ENCODE results near the gene EPHX1.

The EPHX1 gene

DNA sequence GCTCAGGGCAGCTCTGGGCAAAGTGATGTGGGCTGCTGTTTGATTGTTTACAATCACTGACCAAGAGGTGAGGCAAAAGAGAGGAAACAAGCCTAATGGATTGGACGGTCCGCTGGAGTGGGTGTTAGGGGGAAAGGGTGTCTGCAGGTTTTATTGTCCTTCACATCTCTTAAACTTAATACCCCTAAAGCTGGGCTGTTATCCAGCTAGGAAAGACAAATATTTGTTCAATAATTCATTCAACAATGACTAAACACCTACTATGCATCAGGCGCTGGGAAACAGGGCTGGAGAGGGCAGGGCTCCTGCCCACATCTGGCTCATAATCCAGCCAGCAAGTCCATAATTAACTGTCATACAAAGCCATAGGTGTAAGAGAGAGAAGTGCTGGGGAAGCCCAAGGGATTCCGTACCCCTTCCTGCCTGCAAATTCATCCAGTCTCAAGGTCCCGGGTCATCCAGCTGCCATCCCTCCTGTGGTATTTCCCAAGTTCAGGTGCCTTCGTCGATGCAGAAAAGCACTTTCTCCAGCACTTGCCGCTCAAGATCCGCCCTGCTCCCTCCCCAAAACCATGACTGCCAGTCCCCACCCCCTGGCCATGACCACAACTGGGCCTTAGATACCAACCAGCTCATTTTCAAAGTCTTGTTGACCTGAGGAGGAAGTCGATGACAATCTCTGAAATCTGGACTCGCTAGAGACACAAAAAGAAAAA lies 61.6 kb downstream of the EPHX1 start:
- Mint-ChIP-seq H3K36me3 (peaks cover 89% of the 10 kb centered on the region), H3K4me3 (peak overlapping the region; percentile 17), H3K4me1 (peaks cover 44% of the 10 kb centered on the region), H3K27ac (peak overlapping the region; percentile 70), H3K9me3 (no peaks in the 10 kb centered on the region)
- DNase-seq (ENCODE audit: low spot score in 2 of 2) (no peak), ATAC-seq (peak; percentile 85)

- no peak for DNase-seq (ENCODE audit: low spot score in 2 of 2)
- peak overlapping the region; percentile 17 for H3K4me3 Mint-ChIP-seq
- peaks cover 89% of the 10 kb centered on the region for H3K36me3 Mint-ChIP-seq
- ATAC-seq: peak; percentile 4
- H3K9me3 Mint-ChIP-seq: no peaks in the 10 kb centered on the region
- peaks cover 41% of the 10 kb centered on the region for H3K4me1 Mint-ChIP-seq
- no peak overlapping the region for H3K27ac Mint-ChIP-seq
Measured at GRCh38 chr1:225872075-225872430, 62.1 kb downstream of the EPHX1 start.

DNA sequence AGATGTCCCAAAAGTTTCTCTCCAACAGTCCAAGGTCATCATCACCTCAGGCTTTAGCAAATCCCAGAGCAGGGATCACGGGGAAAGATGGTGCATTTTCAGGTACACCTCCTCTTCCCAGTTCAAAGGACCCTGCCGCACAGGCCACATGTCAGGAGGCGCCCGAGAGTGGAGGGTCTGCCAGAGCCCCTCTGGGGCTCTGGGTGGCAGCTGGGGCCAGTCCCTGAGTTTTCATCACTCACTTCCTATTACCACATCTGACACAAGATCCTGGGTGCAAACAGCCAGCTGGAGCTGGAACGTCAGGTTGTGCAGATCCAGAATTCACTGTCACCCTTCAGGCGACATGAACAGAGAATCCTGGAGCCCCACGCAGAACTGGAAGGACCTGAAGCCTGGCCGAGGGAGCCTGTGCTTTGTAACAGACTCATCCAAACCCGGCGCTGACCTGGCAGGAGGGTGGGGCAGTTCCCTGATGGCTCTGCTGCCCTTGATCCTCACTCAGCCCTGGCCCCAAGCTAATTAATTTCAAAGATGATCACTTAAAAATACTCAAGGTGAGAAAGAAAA lies 63.4 kb downstream of the EPHX1 start:
- H3K36me3 Mint-ChIP-seq: peaks cover 88% of the 10 kb centered on the region
- DNase-seq (ENCODE audit: low spot score in 2 of 2) (no peak), ATAC-seq (no peak)
- H3K27ac Mint-ChIP-seq: no peak overlapping the region
- H3K4me3 Mint-ChIP-seq: no peak overlapping the region
- peaks cover 47% of the 10 kb centered on the region for H3K4me1 Mint-ChIP-seq
- no peaks in the 10 kb centered on the region for H3K9me3 Mint-ChIP-seq

DNA sequence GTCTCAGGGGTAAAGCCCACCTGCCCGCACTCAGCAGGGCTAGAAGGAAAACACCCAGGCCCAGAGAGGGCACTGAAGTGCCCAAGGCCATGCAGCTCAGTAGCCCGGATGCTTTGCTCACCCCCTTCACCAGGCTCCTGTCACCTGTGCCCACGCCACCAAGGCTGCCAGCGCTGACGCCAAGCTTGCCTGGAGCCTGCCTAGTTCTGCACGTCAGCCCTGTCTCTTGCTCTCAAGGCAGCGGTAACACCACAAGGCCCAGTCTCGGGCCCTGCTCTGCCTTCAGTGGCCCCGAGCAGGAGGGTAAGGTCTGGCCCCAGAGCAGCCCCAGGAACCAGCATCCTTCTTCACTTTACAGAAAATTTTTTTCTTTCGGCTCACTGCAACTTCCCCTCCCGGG lies 64.5 kb downstream of the EPHX1 start:
- peak overlapping the region; percentile 3 for H3K27ac Mint-ChIP-seq
- peaks cover 57% of the 10 kb centered on the region for H3K4me1 Mint-ChIP-seq
- ATAC-seq (no peak), DNase-seq (ENCODE audit: low spot score in 2 of 2) (no peak)
- H3K36me3 Mint-ChIP-seq: peaks cover 77% of the 10 kb centered on the region
- no peaks in the 10 kb centered on the region for H3K9me3 Mint-ChIP-seq
- H3K4me3 Mint-ChIP-seq: no peak overlapping the region

DNA sequence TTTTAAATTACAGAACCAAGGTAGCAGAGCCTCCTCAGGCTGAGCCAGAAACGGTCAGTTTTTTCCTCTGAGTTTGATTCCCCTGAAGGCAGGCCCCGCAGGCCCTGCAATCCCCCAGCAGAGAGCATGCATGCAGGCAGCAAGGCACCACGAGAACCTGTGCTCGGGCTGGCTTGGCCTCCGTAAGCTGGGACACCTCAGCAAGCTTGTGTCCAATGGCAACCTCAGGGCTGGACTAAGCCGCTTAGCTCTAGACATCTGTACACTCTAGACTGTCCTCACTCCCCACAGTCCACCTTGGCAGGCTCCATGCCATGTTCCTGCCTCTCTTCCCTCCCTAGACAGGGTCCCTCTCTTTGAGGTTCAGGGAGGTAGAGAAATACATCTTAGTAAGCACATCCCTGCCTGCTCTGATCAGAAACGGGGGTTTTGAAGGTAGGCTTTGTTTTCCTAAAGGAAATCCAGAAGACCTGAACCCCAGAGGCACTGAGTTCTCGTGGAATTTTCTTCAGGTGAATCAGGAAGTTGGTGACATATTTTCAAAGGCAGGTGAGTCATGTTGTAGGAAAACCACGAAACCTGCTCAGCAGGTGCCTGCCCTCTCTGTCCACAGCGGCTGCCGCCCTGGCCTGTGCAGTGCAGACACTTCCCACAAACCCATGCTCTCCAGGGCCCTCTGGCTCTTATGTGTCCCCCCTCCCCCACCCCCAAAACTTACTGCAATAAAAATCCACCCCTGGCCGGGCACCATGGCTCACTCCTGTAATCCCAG lies 65.3 kb downstream of the EPHX1 start:
- H3K36me3 Mint-ChIP-seq: peaks cover 69% of the 10 kb centered on the region
- H3K9me3 Mint-ChIP-seq: no peaks in the 10 kb centered on the region
- peak overlapping the region; percentile 65 for H3K27ac Mint-ChIP-seq
- DNase-seq (ENCODE audit: low spot score in 2 of 2): no peak
- H3K4me3 Mint-ChIP-seq: no peak overlapping the region
- H3K4me1 Mint-ChIP-seq: peaks cover 65% of the 10 kb centered on the region
- no peak for ATAC-seq

GRCh38 chr1:225876900-225877510 lies 67.1 kb downstream of the EPHX1 start:
- Mint-ChIP-seq H3K4me3 (no peak overlapping the region), H3K36me3 (peaks cover 57% of the 10 kb centered on the region), H3K27ac (peak overlapping the region; percentile 86), H3K4me1 (peaks cover 67% of the 10 kb centered on the region), H3K9me3 (no peaks in the 10 kb centered on the region)
- no peak for ATAC-seq
- no peak for DNase-seq (ENCODE audit: low spot score in 2 of 2)

GRCh38 chr1:225877580-225877979 lies 67.7 kb downstream of the EPHX1 start:
- Mint-ChIP-seq H3K27ac (peak overlapping the region; percentile 86), H3K9me3 (no peaks in the 10 kb centered on the region), H3K36me3 (peaks cover 54% of the 10 kb centered on the region), H3K4me1 (peaks cover 64% of the 10 kb centered on the region), H3K4me3 (no peak overlapping the region)
- ATAC-seq: no peak
- DNase-seq (ENCODE audit: low spot score in 2 of 2): no peak

DNA sequence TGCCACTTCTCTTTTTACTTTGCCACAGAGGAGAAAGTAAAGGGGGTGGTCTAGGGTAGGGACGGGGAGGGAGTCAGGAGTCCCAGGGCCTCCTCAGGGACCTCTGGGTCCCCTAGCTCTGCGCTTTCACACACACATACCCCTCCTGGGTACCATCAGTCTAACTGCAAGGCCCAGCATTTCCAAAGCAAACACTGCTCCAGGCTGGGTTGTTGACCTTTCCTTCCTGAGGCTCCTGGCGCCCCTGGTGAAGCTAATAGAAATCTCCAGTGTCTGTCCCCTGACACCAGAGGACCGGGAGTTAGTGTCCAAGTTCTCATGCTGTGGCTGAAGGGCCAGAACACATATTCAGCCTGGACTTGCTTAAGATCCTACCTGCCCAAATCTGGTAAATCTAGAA lies 68.4 kb downstream of the EPHX1 start:
- H3K27ac Mint-ChIP-seq: peak overlapping the region; percentile 86
- H3K36me3 Mint-ChIP-seq: peaks cover 49% of the 10 kb centered on the region
- peaks cover 67% of the 10 kb centered on the region for H3K4me1 Mint-ChIP-seq
- ATAC-seq (no peak), DNase-seq (ENCODE audit: low spot score in 2 of 2) (no peak)
- no peak overlapping the region for H3K4me3 Mint-ChIP-seq
- H3K9me3 Mint-ChIP-seq: no peaks in the 10 kb centered on the region

- Mint-ChIP-seq H3K9me3 (no peaks in the 10 kb centered on the region), H3K4me1 (peaks cover 75% of the 10 kb centered on the region), H3K4me3 (peak overlapping the region; percentile 85), H3K36me3 (peaks cover 38% of the 10 kb centered on the region), H3K27ac (peak overlapping the region; percentile 86)
- no peak for DNase-seq (ENCODE audit: low spot score in 2 of 2)
- ATAC-seq: no peak
Measured at GRCh38 chr1:225879521-225880221, 69.7 kb downstream of the EPHX1 start.

DNA sequence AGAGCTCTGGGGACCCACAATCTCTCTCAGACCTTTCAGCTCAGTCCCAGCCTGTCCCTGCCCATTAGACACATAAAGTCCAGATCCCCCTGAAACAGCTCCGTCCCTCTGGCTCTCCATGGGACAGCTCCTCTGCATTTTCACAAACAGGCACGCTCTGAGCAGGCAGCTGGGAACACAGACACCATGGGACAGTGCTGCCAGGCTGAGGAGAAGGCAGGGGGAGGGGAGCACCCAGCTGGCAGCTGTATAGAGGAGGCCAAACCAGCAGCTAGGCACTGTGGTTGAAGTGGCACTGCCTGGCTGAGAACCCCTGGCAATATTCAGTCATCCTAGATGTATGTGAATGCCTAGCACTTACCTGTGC lies 70.3 kb downstream of the EPHX1 start:
- Mint-ChIP-seq H3K27ac (peak overlapping the region; percentile 86), H3K4me1 (peaks cover 71% of the 10 kb centered on the region), H3K4me3 (peak overlapping the region; percentile 85), H3K36me3 (peaks cover 35% of the 10 kb centered on the region), H3K9me3 (no peaks in the 10 kb centered on the region)
- ATAC-seq (no peak), DNase-seq (ENCODE audit: low spot score in 2 of 2) (no peak)

GRCh38 chr1:225880636-225881035 lies 70.7 kb downstream of the EPHX1 start:
- Mint-ChIP-seq H3K4me1 (peaks cover 67% of the 10 kb centered on the region), H3K27ac (peak overlapping the region; percentile 86), H3K36me3 (peaks cover 30% of the 10 kb centered on the region), H3K9me3 (no peaks in the 10 kb centered on the region), H3K4me3 (peak overlapping the region; percentile 85)
- ATAC-seq: no peak
- no peak for DNase-seq (ENCODE audit: low spot score in 2 of 2)

DNA sequence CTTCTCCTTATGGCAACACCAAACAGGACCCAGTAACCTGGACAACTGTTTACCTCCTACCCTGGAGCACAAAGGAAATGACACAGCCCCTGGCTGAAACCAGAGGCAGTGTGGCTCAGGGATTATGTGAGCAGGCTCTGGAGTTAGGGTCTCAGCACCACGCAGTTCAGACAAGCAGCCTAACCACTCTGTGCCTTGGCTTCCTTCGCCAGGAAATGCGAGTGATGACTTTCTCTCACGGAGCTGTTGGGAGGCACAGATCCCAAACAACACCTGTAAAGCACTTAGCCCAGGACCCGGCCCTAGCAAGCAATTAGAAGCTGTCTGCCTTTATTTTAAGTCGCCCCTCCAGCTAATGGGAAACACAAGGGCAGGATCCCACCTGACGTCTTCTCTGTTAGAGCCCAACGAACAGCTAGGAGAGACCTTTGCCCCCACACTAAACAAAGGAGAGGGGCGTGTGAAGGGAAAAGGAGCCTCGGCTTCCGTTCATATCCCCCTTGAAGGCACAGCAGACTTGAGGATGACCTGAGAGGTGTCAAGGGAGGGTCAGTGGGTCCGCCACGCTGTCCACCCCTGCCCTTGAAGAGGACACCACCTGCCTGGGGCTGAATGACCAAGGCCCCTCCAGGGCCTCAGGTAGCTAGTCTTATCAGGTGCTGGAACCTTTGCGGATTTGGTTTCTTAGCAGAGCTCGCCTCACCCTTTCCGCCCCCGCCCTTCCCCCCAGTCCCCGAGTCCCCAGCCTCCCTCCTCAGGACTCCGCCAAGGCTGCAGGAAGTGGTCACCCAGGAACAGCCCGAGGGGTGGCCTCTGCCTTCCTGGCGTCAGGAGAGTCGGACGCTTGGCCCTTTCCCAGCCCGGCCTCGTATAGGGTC lies 71.4 kb downstream of the EPHX1 start:
- peaks cover 60% of the 10 kb centered on the region for H3K4me1 Mint-ChIP-seq
- peak overlapping the region; percentile 86 for H3K27ac Mint-ChIP-seq
- DNase-seq (ENCODE audit: low spot score in 2 of 2): peak in 1 of 2 donors; percentile 66
- H3K9me3 Mint-ChIP-seq: no peaks in the 10 kb centered on the region
- ATAC-seq: peak; percentile 57
- H3K36me3 Mint-ChIP-seq: peaks cover 23% of the 10 kb centered on the region
- peak overlapping the region; percentile 85 for H3K4me3 Mint-ChIP-seq

- Mint-ChIP-seq H3K4me3 (peak within 1 kb of the TSS; percentile 85), H3K27ac (peak within 1 kb of the TSS; percentile 86), H3K9me3 (no peaks in the 10 kb centered on the region), H3K4me1 (peaks cover 56% of the 10 kb centered on the region), H3K36me3 (peaks cover 15% of the 10 kb centered on the region)
- ATAC-seq: peak; percentile 75
- DNase-seq (ENCODE audit: low spot score in 2 of 2): peak; percentile 72 to 94
Measured at GRCh38 chr1:225881959-225882693, 72.2 kb downstream of the EPHX1 start, which contains the start of gene TMEM63A. Gene TMEM63A, minus strand, starts transcription at chr1:225882380. Its CDS starts 4,800 bp downstream, at chr1:225877580.

Measured in stimulated activated effector memory CD8-positive, alpha-beta T cell treated with anti-CD3 and anti-CD28 coated beads, Interleukin-12 subunit alpha, Interleukin-12 subunit beta, amount 100 ng/mL, for 72 hours (primary cell).